IPS DF 4.7 (cell line): ENCODE measurements around the gene NFAT5.
"Not testable (repeated sequence)": the region's sequence is repeated elsewhere in the genome, so short reads cannot be mapped to it uniquely, and the experiment has no call there.

Experiments used
- DNase-seq: peaks from one replicate; pipeline ENCODE4 v3.0.0-alpha.2; 2013; ENCODE audit warnings: low spot score; ENCODE audit errors: extremely low read depth

Gene NFAT5

GRCh38 chr16:69546663-69547062, 19.1 kb upstream of the NFAT5 start:
- DNase-seq: not testable (repeated sequence)

GRCh38 chr16:69553332-69553731, 12.4 kb upstream of the NFAT5 start:
- DNase-seq: no peak

- no peak for DNase-seq
These were observed 11.3 kb upstream of the NFAT5 start for GRCh38 chr16:69554495-69554894.

GRCh38 chr16:69555437-69555836, 10.3 kb upstream of the NFAT5 start:
- DNase-seq: no peak

GRCh38 chr16:69555867-69556266, 9.9 kb upstream of the NFAT5 start:
- no peak for DNase-seq

- no peak for DNase-seq
These were observed 6.6 kb upstream of the NFAT5 start for GRCh38 chr16:69559164-69559563.

- DNase-seq: not testable (repeated sequence)
These were observed 4.4 kb upstream of the NFAT5 start for GRCh38 chr16:69561367-69561766.

GRCh38 chr16:69561901-69562300, 3.9 kb upstream of the NFAT5 start:
- DNase-seq: no peak

GRCh38 chr16:69562813-69563212, 3.0 kb upstream of the NFAT5 start:
- DNase-seq: no peak

- DNase-seq: no peak
These were observed 1.9 kb upstream of the NFAT5 start for GRCh38 chr16:69563605-69564580.

- no peak for DNase-seq
These were observed 708 bp upstream of the NFAT5 start for GRCh38 chr16:69564845-69565670.

GRCh38 chr16:69566240-69566980, 644 bp downstream of the NFAT5 start:
- no peak for DNase-seq

- DNase-seq: no peak
These were observed 1.4 kb downstream of the NFAT5 start for GRCh38 chr16:69566981-69567680.

- DNase-seq: no peak
These were observed 2.9 kb downstream of the NFAT5 start for GRCh38 chr16:69568676-69569075.

GRCh38 chr16:69578771-69579170, 13.0 kb downstream of the NFAT5 start:
- DNase-seq: not testable (repeated sequence)

GRCh38 chr16:69579783-69580481, 14.2 kb downstream of the NFAT5 start:
- DNase-seq: no peak

GRCh38 chr16:69581297-69581696, 15.5 kb downstream of the NFAT5 start:
- no peak for DNase-seq

- not testable (repeated sequence) for DNase-seq
These were observed 18.7 kb downstream of the NFAT5 start for GRCh38 chr16:69584493-69584892.

GRCh38 chr16:69589434-69590269, 23.9 kb downstream of the NFAT5 start:
- no peak for DNase-seq
